ENCODE data around the gene CTDNEP1.

- no peak; the same call in 1 of the 2 replicates for TF ChIP-seq TCF12 (IDR thresholded peaks at IDR 0.05; ENCODE audit: low read depth)
- TF ChIP-seq REST (IDR thresholded peaks at IDR 0.05; ENCODE audit: low read depth), result no peak
- TF ChIP-seq ZBTB7A (IDR thresholded peaks at IDR 0.05; ENCODE audit: low read depth), result no peak
- no peak; the same call in 1 of the 2 replicates for TF ChIP-seq NFIC (IDR thresholded peaks at IDR 0.05)
- TF ChIP-seq TAF1 (IDR thresholded peaks at IDR 0.05; ENCODE audit: low read depth), result no peak
- TF ChIP-seq TEAD4 (IDR thresholded peaks at IDR 0.05), result no peak
- peak; percentile 43; the same call in 1 of the 2 replicates for TF ChIP-seq RAD21 (IDR thresholded peaks at IDR 0.05; ENCODE audit: low read depth)
- no peak for TF ChIP-seq YY1 (IDR thresholded peaks at IDR 0.05; ENCODE audit: low read depth)
- no peak for TF ChIP-seq CREB1 (IDR thresholded peaks at IDR 0.05; ENCODE audit: low read depth)
- TF ChIP-seq CEBPB (IDR thresholded peaks at IDR 0.05), result no peak
- no peak for TF ChIP-seq EP300 (IDR thresholded peaks at IDR 0.05; ENCODE audit: borderline replicate concordance)
- no peak for TF ChIP-seq MAX (IDR thresholded peaks at IDR 0.05)
- TF ChIP-seq FOXM1 (IDR thresholded peaks at IDR 0.05; ENCODE audit: borderline replicate concordance, low read depth), result no peak
- no peak for TF ChIP-seq EGR1 (IDR thresholded peaks at IDR 0.05)
Observed at GRCh38 chr17:7220593-7221277, 30.8 kb downstream of the CTDNEP1 start.

Data from Ishikawa (cell line).